DND-41 (cell line): ENCODE results near the gene GNMT.

Experiments
- ATAC-seq: fragments of 200-7000 bp; cut with Tn5 transposase; 3 replicates; pipeline ENCODE4 v1.9.1; 2021; ENCODE audit warnings: low read depth; ENCODE audit not compliant: insufficient read depth
- DNase-seq: peaks from one replicate; pipeline ENCODE4 v3.0.0-alpha.2; 2020
- H2AFZ ChIP-seq: 2 replicates; pipeline ENCODE4 v1.6.0; 2012; ENCODE audit warnings: low read depth, low read length
- H3K27ac ChIP-seq: 2 replicates; pipeline ENCODE4 v1.5.1; 2012; ENCODE audit warnings: low read length, inconsistent platforms
- H3K27me3 ChIP-seq: fragments of 200-600 bp; sonication (generic); 2 replicates; pipeline ENCODE4 v1.6.0; 2012; ENCODE audit warnings: low read length, mild to moderate bottlenecking, inconsistent platforms; ENCODE audit not compliant: insufficient read depth, poor library complexity
- H3K36me3 ChIP-seq: 2 replicates; pipeline ENCODE4 v1.5.1; 2012; ENCODE audit warnings: low read length, inconsistent platforms; ENCODE audit not compliant: insufficient read depth
- H3K4me1 ChIP-seq: 2 replicates; pipeline ENCODE4 v1.5.1; 2012; ENCODE audit warnings: mild to moderate bottlenecking, low read length; ENCODE audit not compliant: insufficient read depth
- H3K4me2 ChIP-seq: 2 replicates; pipeline ENCODE4 v1.6.0; 2012; ENCODE audit warnings: mild to moderate bottlenecking, moderate library complexity, low read length, inconsistent platforms; ENCODE audit not compliant: insufficient read depth
- H3K4me3 ChIP-seq, 2 experiments: fragments of 200-600 bp in 1 of 2; shearing (Covaris generic) in 1 of 2; 2 replicates each; pipeline ENCODE4 v1.5.1; 2012 to 2016; ENCODE audit warnings: inconsistent platforms in 2 of 2, low read length in 2 of 2, mild to moderate bottlenecking in 2 of 2, low read depth in 1 of 2, moderate library complexity in 1 of 2
- H3K79me2 ChIP-seq: 2 replicates; pipeline ENCODE4 v1.6.0; 2012; ENCODE audit warnings: low read length, inconsistent platforms; ENCODE audit not compliant: insufficient read depth
- H3K9ac ChIP-seq: 2 replicates; pipeline ENCODE4 v1.6.0; 2012; ENCODE audit warnings: low read depth, mild to moderate bottlenecking, inconsistent platforms, low read length, moderate library complexity
- H3K9me3 ChIP-seq: 2 replicates; pipeline ENCODE4 v1.5.1; 2012; ENCODE audit warnings: low read length, moderate library complexity, mild to moderate bottlenecking, inconsistent platforms; ENCODE audit not compliant: insufficient read depth, severe bottlenecking
- H4K20me1 ChIP-seq: 2 replicates; pipeline ENCODE4 v1.6.0; 2012; ENCODE audit warnings: low read length; ENCODE audit not compliant: insufficient read depth
- CTCF ChIP-seq: IDR thresholded peaks from 2 replicates; pipeline ENCODE4 v1.5.1; 2012; ENCODE audit warnings: borderline replicate concordance, low read length, moderate library complexity, mild to moderate bottlenecking; ENCODE audit not compliant: poor library complexity, severe bottlenecking; ENCODE audit errors: extremely low read depth
- EZH2 ChIP-seq: IDR thresholded peaks from 3 replicates; pipeline ENCODE4 v1.6.1; 2012; ENCODE audit warnings: borderline replicate concordance, low read depth, mild to moderate bottlenecking, moderate library complexity, low read length, inconsistent platforms; ENCODE audit not compliant: severe bottlenecking

The GNMT gene

GRCh38 chr6:42962502-42963178, 2.1 kb downstream of the GNMT start:
- ATAC-seq, result no peak
- TF ChIP-seq CTCF (no peak), EZH2 (no peak)
- H4K20me1 ChIP-seq, result no peaks in the 10 kb centered on the region
- no peaks in the 10 kb centered on the region for H3K4me1 ChIP-seq
- H3K9me3 ChIP-seq, result no peaks in the 10 kb centered on the region
- no peak overlapping the region for H3K27ac ChIP-seq
- no peak overlapping the region for H3K4me2 ChIP-seq
- peaks cover 39% of the 10 kb centered on the region for H3K36me3 ChIP-seq
- H3K79me2 ChIP-seq, result no peaks in the 10 kb centered on the region
- H3K27me3 ChIP-seq, result no peaks in the 10 kb centered on the region
- no peak overlapping the region for H3K4me3 ChIP-seq
- no peak overlapping the region for H3K9ac ChIP-seq
- no peak overlapping the region for H2AFZ ChIP-seq
- no peak for DNase-seq

DNA sequence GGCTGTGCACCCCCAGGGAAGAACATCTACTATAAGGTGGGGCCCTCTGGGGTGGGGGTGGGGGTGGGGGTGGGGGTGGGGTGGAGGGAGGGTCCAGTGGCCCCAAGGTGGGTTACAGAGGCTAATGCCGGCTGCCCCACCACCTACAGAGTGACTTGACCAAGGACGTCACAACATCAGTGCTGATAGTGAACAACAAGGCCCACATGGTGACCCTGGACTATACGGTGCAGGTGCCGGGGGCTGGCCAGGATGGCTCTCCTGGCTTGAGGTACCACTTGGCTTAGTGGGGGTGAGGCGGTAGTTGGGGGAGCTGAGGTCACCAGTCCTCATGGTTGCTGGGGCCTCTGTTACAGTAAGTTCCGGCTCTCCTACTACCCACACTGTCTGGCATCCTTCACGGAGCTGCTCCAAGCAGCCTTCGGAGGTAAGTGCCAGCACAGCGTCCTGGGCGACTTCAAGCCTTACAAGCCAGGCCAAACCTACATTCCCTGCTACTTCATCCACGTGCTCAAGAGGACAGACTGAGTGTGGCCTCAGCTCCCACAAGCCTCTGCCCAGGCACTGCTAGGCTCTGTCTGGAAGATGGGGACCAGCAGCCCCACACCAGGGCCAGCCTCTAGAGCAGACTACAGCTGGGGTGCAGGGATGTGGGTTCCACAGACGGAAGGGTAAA, 2.8 kb downstream of the GNMT start:
- Histone ChIP-seq H3K9me3 (no peaks in the 10 kb centered on the region), H3K27ac (no peak overlapping the region), H2AFZ (no peak overlapping the region), H3K36me3 (peaks cover 41% of the 10 kb centered on the region), H3K79me2 (no peaks in the 10 kb centered on the region), H4K20me1 (no peaks in the 10 kb centered on the region), H3K9ac (no peak overlapping the region), H3K4me2 (no peak overlapping the region), H3K4me3 (no peak overlapping the region), H3K27me3 (no peaks in the 10 kb centered on the region), H3K4me1 (no peaks in the 10 kb centered on the region)
- TF ChIP-seq EZH2 (no peak), CTCF (no peak)
- DNase-seq (no peak), ATAC-seq (no peak)

- H4K20me1 ChIP-seq, result no peaks in the 10 kb centered on the region
- H3K9me3 ChIP-seq, result no peaks in the 10 kb centered on the region
- peak; percentile 58 for DNase-seq
- no peaks in the 10 kb centered on the region for H3K27me3 ChIP-seq
- no peaks in the 10 kb centered on the region for H3K79me2 ChIP-seq
- H3K27ac ChIP-seq, result no peak overlapping the region
- no peak overlapping the region for H2AFZ ChIP-seq
- H3K4me1 ChIP-seq, result no peaks in the 10 kb centered on the region
- no peak overlapping the region for H3K4me2 ChIP-seq
- TF ChIP-seq CTCF (peak; percentile 57), EZH2 (no peak)
- no peak overlapping the region for H3K4me3 ChIP-seq
- H3K9ac ChIP-seq, result no peak overlapping the region
- H3K36me3 ChIP-seq, result peaks cover 46% of the 10 kb centered on the region
- ATAC-seq, result peak; percentile 80
These were observed 3.5 kb downstream of the GNMT start for GRCh38 chr6:42963855-42964605.
